ENCODE data around the gene SYTL2.

SYTL2 gene

DNA sequence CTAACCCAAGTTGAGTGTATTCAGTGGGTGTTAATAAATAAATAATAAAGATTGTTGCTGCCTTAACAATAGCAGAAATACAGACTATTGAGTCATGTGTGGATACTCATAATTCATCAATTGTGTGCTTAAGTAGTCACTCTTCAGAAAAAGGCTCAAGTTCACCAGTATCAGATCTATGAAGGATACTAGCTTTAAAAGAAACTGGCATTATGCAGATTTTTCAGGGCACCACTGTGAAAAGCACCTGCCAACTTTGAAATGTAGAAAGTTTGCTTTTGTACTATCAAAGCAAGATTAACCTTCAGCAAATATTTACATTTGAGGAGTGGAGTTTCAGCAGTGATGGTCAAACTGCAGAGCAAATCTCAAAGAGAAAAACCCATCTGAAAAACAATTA, 20.1 kb upstream of the SYTL2 start:
- H2BK5ac ChIP-seq (ENCODE audit: low read length) = no peak overlapping the region
- no peak overlapping the region for H3K4ac ChIP-seq (ENCODE audit: low read depth, low read length)
- no peak overlapping the region for H3K9ac ChIP-seq (ENCODE audit: low read length)
- no peak overlapping the region for H3K4me3 ChIP-seq (ENCODE audit: low read length)
- H4K5ac ChIP-seq (ENCODE audit: low read length) = no peak overlapping the region
- no peaks in the 10 kb centered on the region for H3K27me3 ChIP-seq (ENCODE audit: insufficient read depth, low read length, poor library complexity)
- H3K56ac ChIP-seq (ENCODE audit: low read length) = no peak overlapping the region
- no peak overlapping the region for H2BK120ac ChIP-seq (ENCODE audit: low read depth, low read length)
- no peaks in the 10 kb centered on the region for H3K79me2 ChIP-seq (ENCODE audit: control insufficient read depth, insufficient read depth, low read length)
- no peak overlapping the region for H3K4me2 ChIP-seq (ENCODE audit: low read length)
- no peak overlapping the region for H3K27ac ChIP-seq (ENCODE audit: low read depth, low read length)
- no peak overlapping the region for H3K18ac ChIP-seq (ENCODE audit: low read length)
- no peak overlapping the region for H4K8ac ChIP-seq (ENCODE audit: low read depth, low read length)
- no peak for DNase-seq
- no peaks in the 10 kb centered on the region for H3K36me3 ChIP-seq (ENCODE audit: control insufficient read depth, insufficient read depth, low read length)
- H3K23ac ChIP-seq (ENCODE audit: low read length) = no peak overlapping the region
- H3K79me1 ChIP-seq (ENCODE audit: low read length) = no peaks in the 10 kb centered on the region
- H2BK15ac ChIP-seq (replicated peaks; ENCODE audit: low read depth) = no peak overlapping the region
- H2AK5ac ChIP-seq (ENCODE audit: low read length) = no peak overlapping the region
- H3K4me1 ChIP-seq (ENCODE audit: control insufficient read depth, low read depth, low read length) = no peaks in the 10 kb centered on the region

DNA sequence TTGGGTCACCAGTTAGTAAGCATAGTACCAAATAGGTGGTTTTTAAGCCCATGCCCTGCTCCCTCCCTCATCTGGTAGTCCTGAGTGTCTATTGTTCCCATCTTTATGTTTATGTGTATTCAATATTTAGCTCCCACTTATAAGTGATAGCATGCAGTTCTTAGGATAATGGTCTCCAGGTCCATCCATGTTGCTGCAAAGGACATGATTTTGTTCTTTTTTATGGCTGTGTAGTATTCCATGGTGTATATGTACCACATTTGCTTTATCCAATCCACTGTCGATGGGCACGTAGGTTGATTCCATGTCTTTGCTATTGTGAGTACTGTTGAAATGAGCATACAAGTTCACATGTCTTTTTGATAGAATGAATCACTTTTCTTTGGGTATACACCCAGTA, 18.2 kb upstream of the SYTL2 start:
- no CpG with 5 or more reads among the region's 2 CpGs for WGBS (ENCODE audit: extremely low coverage, insufficient coverage, low lambda C conversion rate)
- no peak overlapping the region for H3K18ac ChIP-seq (ENCODE audit: low read length)
- H3K79me1 ChIP-seq (ENCODE audit: low read length) = no peaks in the 10 kb centered on the region
- H3K9ac ChIP-seq (ENCODE audit: low read length) = no peak overlapping the region
- H2BK120ac ChIP-seq (ENCODE audit: low read depth, low read length) = no peak overlapping the region
- no peak overlapping the region for H2BK15ac ChIP-seq (replicated peaks; ENCODE audit: low read depth)
- H3K79me2 ChIP-seq (ENCODE audit: control insufficient read depth, insufficient read depth, low read length) = no peaks in the 10 kb centered on the region
- H2BK5ac ChIP-seq (ENCODE audit: low read length) = no peak overlapping the region
- H3K27me3 ChIP-seq (ENCODE audit: insufficient read depth, low read length, poor library complexity) = no peaks in the 10 kb centered on the region
- H2AK5ac ChIP-seq (ENCODE audit: low read length) = no peak overlapping the region
- no peak overlapping the region for H3K56ac ChIP-seq (ENCODE audit: low read length)
- no peak overlapping the region for H3K27ac ChIP-seq (ENCODE audit: low read depth, low read length)
- H3K4ac ChIP-seq (ENCODE audit: low read depth, low read length) = no peak overlapping the region
- DNase-seq = no peak
- no peak overlapping the region for H4K8ac ChIP-seq (ENCODE audit: low read depth, low read length)
- H3K23ac ChIP-seq (ENCODE audit: low read length) = no peak overlapping the region
- H4K5ac ChIP-seq (ENCODE audit: low read length) = no peak overlapping the region
- no peak overlapping the region for H3K4me3 ChIP-seq (ENCODE audit: low read length)
- H3K4me1 ChIP-seq (ENCODE audit: control insufficient read depth, low read depth, low read length) = no peaks in the 10 kb centered on the region
- no peak overlapping the region for H3K4me2 ChIP-seq (ENCODE audit: low read length)
- no peaks in the 10 kb centered on the region for H3K36me3 ChIP-seq (ENCODE audit: control insufficient read depth, insufficient read depth, low read length)

DNA sequence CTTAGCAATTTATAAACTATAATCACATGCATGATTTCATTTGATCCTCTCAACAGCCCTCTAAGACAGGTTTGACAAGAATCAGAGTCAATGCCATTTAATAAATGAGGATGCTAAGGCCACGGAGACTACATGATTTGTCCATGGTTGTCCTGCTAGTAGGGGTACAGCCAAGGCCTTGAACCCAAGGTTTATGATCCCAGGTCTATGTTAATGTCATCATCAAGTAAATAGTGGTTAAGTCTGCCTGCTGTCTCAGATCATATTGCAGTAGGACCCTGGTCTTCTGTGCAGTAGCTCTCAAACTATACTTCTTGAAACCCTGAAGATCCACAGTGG, 17.7 kb upstream of the SYTL2 start:
- no CpG with 5 or more reads among the region's 1 CpG for WGBS (ENCODE audit: extremely low coverage, insufficient coverage, low lambda C conversion rate)
- H3K27ac ChIP-seq (ENCODE audit: low read depth, low read length) = no peak overlapping the region
- H3K79me2 ChIP-seq (ENCODE audit: control insufficient read depth, insufficient read depth, low read length) = no peaks in the 10 kb centered on the region

DNA sequence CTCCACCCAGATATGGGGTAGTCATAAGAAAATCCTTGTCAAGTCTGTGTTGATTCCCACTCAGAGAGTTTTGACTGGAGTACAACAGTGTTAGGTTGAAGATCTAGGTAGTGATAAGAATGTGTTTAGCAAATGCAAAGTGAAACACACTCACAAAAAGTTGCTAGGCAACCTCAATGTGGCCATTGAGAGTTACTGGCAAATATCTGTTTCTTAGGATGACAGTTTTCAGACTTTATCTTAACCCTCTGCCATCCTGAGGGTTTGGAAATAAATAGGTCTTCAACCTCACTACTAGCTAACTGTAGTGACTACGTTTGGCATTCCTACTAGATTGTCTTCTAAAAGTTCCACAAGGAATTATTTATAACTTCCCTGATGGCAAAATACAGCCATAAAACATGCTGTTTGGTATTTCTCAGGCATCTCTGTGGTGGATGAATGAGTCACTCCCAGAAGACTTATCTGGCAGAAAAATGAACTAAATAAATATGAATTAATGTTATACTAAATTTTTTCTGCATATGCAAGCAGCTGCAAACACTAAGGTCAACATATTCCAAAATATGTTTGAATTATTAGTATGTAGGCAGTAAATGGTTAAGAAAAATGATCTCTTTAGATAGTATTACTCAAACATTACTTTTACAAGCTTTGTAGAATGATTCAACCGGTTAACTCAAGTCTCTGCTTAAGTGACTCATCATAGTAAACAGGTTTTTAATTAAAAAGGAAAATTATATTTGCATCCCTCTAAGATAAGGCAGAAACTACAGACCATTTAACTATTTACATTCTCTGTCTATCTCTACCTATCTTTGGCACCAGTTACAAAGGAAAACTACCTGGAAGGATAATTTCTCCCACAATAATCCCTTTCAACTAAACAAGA, 17.1 kb upstream of the SYTL2 start:
- WGBS (ENCODE audit: extremely low coverage, insufficient coverage, low lambda C conversion rate) = no CpG with 5 or more reads among the region's 2 CpGs
- peak; percentile 75 for DNase-seq
- H3K4me3 ChIP-seq (ENCODE audit: low read length) = no peak overlapping the region

More for the DNA sequence above, 17.7 kb upstream of the SYTL2 start:
- Histone ChIP-seq H3K4me1 (ENCODE audit: control insufficient read depth, low read depth, low read length) (no peaks in the 10 kb centered on the region), H3K79me1 (ENCODE audit: low read length) (no peaks in the 10 kb centered on the region), H3K36me3 (ENCODE audit: control insufficient read depth, insufficient read depth, low read length) (no peaks in the 10 kb centered on the region), H3K4me3 (ENCODE audit: low read length) (no peak overlapping the region), H2BK120ac (ENCODE audit: low read depth, low read length) (no peak overlapping the region), H2AK5ac (ENCODE audit: low read length) (no peak overlapping the region), H4K5ac (ENCODE audit: low read length) (no peak overlapping the region), H3K27me3 (ENCODE audit: insufficient read depth, low read length, poor library complexity) (no peaks in the 10 kb centered on the region), H3K4ac (ENCODE audit: low read depth, low read length) (no peak overlapping the region), H4K8ac (ENCODE audit: low read depth, low read length) (no peak overlapping the region), H3K4me2 (ENCODE audit: low read length) (no peak overlapping the region), H2BK5ac (ENCODE audit: low read length) (no peak overlapping the region), H3K56ac (ENCODE audit: low read length) (no peak overlapping the region), H3K18ac (ENCODE audit: low read length) (no peak overlapping the region), H3K23ac (ENCODE audit: low read length) (no peak overlapping the region), H2BK15ac (replicated peaks; ENCODE audit: low read depth) (no peak overlapping the region), H3K9ac (ENCODE audit: low read length) (no peak overlapping the region)
- no peak for DNase-seq

GRCh38 chr11:85826116-85826855, 15.3 kb upstream of the SYTL2 start:
- Histone ChIP-seq H3K23ac (ENCODE audit: low read length) (no peak overlapping the region), H4K5ac (ENCODE audit: low read length) (no peak overlapping the region), H3K56ac (ENCODE audit: low read length) (no peak overlapping the region), H3K27ac (ENCODE audit: low read depth, low read length) (no peak overlapping the region), H2BK120ac (ENCODE audit: low read depth, low read length) (no peak overlapping the region), H3K9ac (ENCODE audit: low read length) (no peak overlapping the region), H3K27me3 (ENCODE audit: insufficient read depth, low read length, poor library complexity) (no peaks in the 10 kb centered on the region), H3K4me1 (ENCODE audit: control insufficient read depth, low read depth, low read length) (no peaks in the 10 kb centered on the region), H3K36me3 (ENCODE audit: control insufficient read depth, insufficient read depth, low read length) (no peaks in the 10 kb centered on the region), H3K79me1 (ENCODE audit: low read length) (no peaks in the 10 kb centered on the region), H2AK5ac (ENCODE audit: low read length) (no peak overlapping the region), H3K79me2 (ENCODE audit: control insufficient read depth, insufficient read depth, low read length) (no peaks in the 10 kb centered on the region), H2BK15ac (replicated peaks; ENCODE audit: low read depth) (no peak overlapping the region), H3K4ac (ENCODE audit: low read depth, low read length) (no peak overlapping the region), H3K4me3 (ENCODE audit: low read length) (no peak overlapping the region), H2BK5ac (ENCODE audit: low read length) (no peak overlapping the region), H3K18ac (ENCODE audit: low read length) (no peak overlapping the region), H4K8ac (ENCODE audit: low read depth, low read length) (no peak overlapping the region), H3K4me2 (ENCODE audit: low read length) (no peak overlapping the region)
- peak; percentile 62 for DNase-seq
- no CpG with 5 or more reads among the region's 7 CpGs for WGBS (ENCODE audit: extremely low coverage, insufficient coverage, low lambda C conversion rate)

More for the DNA sequence above, 17.1 kb upstream of the SYTL2 start:
- Histone ChIP-seq H3K56ac (ENCODE audit: low read length) (no peak overlapping the region), H3K27me3 (ENCODE audit: insufficient read depth, low read length, poor library complexity) (no peaks in the 10 kb centered on the region), H3K18ac (ENCODE audit: low read length) (no peak overlapping the region), H2BK120ac (ENCODE audit: low read depth, low read length) (no peak overlapping the region), H3K79me2 (ENCODE audit: control insufficient read depth, insufficient read depth, low read length) (no peaks in the 10 kb centered on the region), H3K27ac (ENCODE audit: low read depth, low read length) (no peak overlapping the region), H3K79me1 (ENCODE audit: low read length) (no peaks in the 10 kb centered on the region), H3K9ac (ENCODE audit: low read length) (no peak overlapping the region), H4K8ac (ENCODE audit: low read depth, low read length) (no peak overlapping the region), H3K4ac (ENCODE audit: low read depth, low read length) (no peak overlapping the region), H3K4me2 (ENCODE audit: low read length) (no peak overlapping the region), H2AK5ac (ENCODE audit: low read length) (no peak overlapping the region), H2BK15ac (replicated peaks; ENCODE audit: low read depth) (no peak overlapping the region), H3K23ac (ENCODE audit: low read length) (no peak overlapping the region), H3K36me3 (ENCODE audit: control insufficient read depth, insufficient read depth, low read length) (no peaks in the 10 kb centered on the region), H3K4me1 (ENCODE audit: control insufficient read depth, low read depth, low read length) (no peaks in the 10 kb centered on the region), H2BK5ac (ENCODE audit: low read length) (no peak overlapping the region), H4K5ac (ENCODE audit: low read length) (no peak overlapping the region)

Data from mesendoderm (in vitro differentiated cells).